GM21381 (cell line): Measurements from ENCODE around the gene CNTNAP5.

Experiments used
- ATAC-seq: cut with Tn5 transposase; IDR thresholded peaks from one replicate; pipeline ENCODE4 v1.9.1; 2021; ENCODE audit warnings: mild to moderate bottlenecking, moderate library complexity; ENCODE audit not compliant: unreplicated experiment

CNTNAP5 gene

GRCh38 chr2:124776332-124776731 is 751.2 kb downstream of the CNTNAP5 start:
- no peak for ATAC-seq

- no peak for ATAC-seq
Observed at GRCh38 chr2:124778076-124778475, 753.0 kb downstream of the CNTNAP5 start.

DNA sequence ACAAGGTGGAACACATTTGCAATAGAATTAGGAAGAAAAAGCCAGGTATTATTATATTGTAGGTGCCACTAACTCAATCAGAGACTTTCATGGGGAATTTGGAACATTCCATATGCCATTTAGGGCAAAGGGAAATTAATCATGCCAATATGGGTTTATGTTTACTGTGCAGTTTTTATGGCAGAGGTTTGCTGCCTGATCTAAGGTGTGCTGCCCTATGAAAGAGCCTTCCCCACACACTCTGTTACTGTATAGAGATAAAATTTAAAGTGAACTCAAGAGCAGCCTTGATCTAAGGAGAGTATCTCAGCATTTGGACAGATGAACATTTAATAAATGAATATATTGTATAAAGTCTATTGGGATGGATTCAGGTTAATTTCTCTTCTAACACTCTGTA is 771.6 kb downstream of the CNTNAP5 start:
- no peak for ATAC-seq

DNA sequence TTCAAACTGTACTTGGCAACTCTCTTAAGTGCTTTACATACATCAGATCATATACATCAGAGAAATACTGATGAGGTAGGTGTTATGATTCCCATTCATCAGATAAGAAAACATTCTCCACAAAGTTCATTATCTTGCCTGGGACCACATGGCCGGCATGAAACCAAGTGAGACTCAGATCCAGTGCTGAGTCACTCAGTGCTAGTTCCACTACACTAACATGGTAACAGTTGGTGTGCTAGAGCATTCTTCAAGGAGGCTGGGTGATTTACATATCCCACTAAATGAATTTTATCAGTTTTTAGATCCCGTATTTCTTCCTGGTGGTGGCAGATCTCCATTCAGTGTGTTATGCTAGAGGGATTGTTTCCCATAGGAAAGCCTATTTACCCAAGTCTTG is 772.0 kb downstream of the CNTNAP5 start:
- no peak for ATAC-seq

DNA sequence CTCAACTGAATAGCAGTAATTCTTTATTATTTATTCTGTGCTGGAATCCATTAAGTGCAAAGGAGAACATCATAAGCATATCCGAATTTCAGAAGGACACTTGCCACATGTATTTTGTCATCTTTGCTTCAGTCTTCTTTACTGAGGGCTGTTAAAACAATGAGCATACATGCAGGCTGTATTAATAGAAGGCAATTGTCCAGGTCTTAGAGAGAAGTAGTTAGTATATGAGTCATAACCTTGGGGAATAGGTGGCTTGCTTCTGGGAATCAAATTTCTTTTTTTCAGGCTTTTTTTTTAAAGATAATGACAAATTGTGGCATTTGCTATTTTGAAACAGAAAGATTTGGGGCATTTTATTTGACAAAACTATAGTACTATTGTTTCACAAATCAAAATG is 773.5 kb downstream of the CNTNAP5 start:
- no peak for ATAC-seq

DNA sequence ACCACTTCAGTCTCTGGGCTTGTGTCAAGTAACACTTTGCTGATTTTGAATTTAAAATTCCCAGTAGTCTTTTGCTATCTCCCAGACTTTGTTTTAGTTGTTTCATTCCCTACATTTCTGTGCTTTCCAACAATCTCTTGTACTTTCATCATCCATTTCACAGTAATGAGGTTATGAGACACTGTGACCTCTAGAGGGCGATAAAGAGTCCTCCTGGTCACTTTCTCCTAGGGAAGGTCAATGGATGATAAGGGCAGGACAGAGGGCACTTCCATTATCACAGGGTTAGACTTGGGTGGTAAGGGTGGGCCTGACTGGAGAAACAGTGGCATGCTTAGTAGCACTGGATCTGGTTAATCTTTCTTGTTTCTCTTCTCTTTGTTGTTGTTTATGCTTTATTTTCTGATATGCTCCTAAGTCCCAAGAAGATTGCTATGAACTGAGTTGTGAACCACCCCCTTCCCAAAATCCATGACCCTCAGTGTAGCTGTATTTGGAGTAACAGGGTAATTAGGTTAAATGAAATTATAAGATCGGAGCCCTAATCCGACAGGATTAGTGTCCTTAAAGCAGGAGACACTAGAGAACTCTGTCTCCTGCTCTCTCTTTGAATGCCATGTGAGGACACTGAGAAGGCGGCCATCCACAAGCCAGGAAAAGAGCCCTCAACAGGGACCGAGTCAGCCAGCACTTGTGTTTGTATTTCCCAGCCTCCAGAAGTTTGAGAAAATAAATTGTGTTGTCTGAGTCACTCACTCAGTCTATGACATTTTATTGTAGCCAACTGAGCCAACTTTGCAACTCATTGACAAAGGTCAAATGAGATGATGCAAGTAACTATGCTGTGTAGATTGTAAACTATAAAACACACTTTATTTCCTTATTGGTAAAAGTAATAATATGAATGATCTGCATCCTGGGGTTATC is 779.2 kb downstream of the CNTNAP5 start:
- no peak for ATAC-seq

- ATAC-seq = no peak
Observed at GRCh38 chr2:124805060-124805459, 780.0 kb downstream of the CNTNAP5 start.

- no peak for ATAC-seq
Observed at GRCh38 chr2:124810132-124810531, 785.0 kb downstream of the CNTNAP5 start.

DNA sequence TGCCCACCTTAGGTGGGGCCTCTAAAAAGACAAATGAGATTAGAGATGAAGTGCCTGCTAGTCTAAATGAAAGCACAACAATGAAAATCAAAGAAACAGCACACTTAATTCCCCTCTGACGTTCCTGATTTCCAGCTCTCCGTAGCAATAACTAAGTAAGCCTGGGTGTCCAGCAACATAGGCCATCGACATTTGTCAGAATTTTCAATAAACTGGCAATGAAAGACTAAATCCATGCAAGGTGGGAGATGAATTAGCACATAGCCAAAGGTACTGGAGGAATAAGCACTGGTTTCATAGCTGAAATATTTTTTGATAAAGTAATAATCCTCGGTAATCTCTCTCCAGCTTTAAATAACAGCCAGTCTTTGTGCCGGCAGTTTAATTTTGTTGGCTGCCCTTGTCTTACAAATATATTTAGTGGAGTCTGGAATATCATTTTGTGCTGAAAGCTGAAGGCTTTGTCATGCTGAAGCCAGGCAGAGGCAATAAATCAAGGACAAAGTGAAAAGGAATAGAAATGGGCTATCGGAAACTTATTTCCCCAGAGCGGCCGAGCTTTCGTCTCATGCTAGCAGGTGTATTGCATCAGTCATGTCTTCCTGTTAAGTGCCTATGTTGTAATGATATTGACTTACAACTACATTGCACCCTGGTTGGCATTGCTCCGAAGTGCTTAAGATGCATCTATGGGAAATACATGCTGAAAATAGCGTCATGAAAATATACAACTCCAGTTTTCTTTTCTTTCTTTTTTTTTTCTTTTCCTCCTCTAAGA is 790.1 kb downstream of the CNTNAP5 start:
- no peak for ATAC-seq

GRCh38 chr2:124816007-124816406 is 790.9 kb downstream of the CNTNAP5 start:
- no peak for ATAC-seq

GRCh38 chr2:124822516-124822915 is 797.4 kb downstream of the CNTNAP5 start:
- no peak for ATAC-seq

GRCh38 chr2:124824441-124824840 is 799.4 kb downstream of the CNTNAP5 start:
- no peak for ATAC-seq

- ATAC-seq = no peak
Observed at GRCh38 chr2:124832521-124832920, 807.4 kb downstream of the CNTNAP5 start.

GRCh38 chr2:124834331-124834730 is 809.2 kb downstream of the CNTNAP5 start:
- ATAC-seq = no peak

GRCh38 chr2:124835331-124835730 is 810.2 kb downstream of the CNTNAP5 start:
- no peak for ATAC-seq

- no peak for ATAC-seq
Observed at GRCh38 chr2:124836416-124836815, 811.3 kb downstream of the CNTNAP5 start.

GRCh38 chr2:124837496-124837895 is 812.4 kb downstream of the CNTNAP5 start:
- ATAC-seq = no peak

DNA sequence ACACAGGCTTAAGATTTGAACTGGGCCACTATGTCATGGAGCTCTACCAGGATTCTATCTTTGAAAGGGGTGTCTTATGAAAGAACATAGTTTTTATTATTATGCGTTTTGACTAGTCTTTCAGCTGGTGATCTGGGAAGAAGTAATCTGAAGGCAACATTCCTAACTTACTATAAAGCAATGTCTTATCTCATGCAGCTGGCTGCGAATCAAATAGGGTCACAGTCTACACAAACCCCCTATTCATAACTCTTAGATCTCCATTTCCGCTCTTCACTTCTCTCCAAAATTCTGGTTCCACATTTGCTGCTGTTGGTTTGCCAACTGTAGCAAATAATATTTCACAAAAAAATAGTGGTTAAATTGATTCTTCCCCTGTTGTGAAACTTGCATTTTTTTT is 813.3 kb downstream of the CNTNAP5 start:
- ATAC-seq = no peak

DNA sequence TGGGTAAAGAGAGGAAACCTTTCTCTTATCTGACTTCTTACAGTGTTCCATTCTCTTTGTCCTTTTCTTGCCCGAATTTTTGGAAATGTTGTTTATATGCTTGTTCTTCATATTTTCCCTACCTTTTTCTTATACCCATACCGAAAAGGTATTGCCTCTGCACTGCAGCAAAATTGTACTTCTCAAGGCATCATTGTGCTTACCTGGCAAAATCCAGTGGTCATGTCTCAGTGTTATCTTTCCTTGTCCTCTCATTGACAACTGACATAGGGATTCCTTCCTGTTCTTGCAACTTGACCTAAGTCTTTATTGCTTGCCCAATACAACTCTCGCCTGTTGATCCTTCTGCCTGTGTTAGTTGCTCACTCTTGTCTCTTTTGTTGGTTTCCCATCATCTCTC is 842.2 kb downstream of the CNTNAP5 start:
- ATAC-seq = no peak

- ATAC-seq = no peak
Observed at GRCh38 chr2:124874219-124874618, 849.1 kb downstream of the CNTNAP5 start.

- no peak for ATAC-seq
Observed at GRCh38 chr2:124874676-124875075, 849.6 kb downstream of the CNTNAP5 start.

DNA sequence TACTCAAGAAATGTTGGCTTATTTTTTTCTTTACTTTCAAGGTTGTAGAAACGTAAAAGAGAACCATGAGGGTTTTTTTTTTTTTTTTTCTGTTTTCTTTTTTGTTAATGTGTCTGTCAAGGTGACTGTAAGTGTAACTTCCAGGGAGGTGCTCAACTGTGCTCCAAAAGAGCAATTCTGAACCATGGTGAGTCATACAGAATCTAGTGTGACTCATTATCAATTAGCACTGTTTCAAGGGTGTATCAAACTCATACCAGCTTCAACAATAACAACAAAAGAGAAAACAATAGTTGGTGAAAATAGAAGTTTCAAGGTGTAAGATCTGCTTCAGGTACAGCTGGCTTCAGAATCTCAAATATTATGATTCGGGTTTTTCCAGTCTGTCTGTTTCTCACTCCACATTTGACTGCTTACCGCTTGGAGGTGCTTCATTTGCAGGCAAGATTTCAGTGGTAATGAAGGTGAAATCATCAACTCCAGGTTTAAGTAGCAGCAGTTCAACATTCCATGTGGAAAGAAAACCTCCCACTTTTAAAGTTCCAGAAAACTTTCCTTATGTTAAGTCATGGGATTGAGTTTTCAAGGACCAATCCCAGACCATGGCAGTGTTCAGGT is 850.6 kb downstream of the CNTNAP5 start:
- no peak for ATAC-seq
